ENCODE data around the gene ICAM4. TPM values are rescaled to one million over a fixed set of nuclear protein-coding genes. Genes with fewer than 3 reads are reported as not detected.
"Not testable (repeated sequence)": the region's sequence is repeated elsewhere in the genome, so short reads cannot be mapped to it uniquely, and the experiment has no call there.

Gene ICAM4
- total and polyA plus RNA-seq, 2 donors (not counting 1 experiment from before 2014, with no cell fraction given), result 0.58 to 4.1 TPM

DNA sequence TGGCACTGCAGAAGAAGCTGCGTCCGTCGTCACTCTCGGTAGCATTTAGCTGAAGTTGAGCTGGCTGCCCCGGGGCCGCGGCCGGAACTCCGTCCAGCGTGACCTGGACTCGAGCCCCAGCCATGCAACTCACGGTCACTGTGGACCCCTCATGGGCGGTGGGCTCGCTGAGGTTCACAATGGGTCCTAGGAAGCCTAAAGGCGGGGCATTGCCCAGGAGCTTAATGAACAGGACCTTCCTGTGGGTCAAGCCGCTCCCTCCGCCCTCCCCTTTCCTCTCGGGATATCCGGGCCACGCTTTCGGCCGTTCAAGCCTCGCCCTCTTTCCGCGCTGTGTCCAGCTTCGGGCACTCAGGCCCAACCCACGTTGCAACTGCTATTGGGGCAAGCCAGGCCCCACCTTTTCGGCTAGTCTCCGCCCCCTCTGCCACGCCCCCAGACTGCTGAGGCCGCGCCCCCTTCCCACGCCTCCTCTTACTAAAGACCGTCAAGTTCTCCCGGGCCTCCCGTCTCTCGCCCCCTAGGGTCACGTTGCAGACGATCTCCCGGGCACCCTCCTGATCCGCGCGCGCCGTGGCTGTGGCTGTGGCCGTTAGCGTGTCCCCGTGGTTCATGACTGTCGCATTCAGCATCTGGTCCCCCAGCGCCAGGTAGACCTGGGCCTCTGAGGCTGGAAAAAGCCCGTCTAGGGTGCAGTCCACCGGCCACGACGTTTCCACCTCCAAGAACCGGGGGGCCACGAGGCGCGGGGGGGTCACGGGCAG lies 48.0 kb downstream of the ICAM4 start:
- peak; percentile 94 to 95 for DNase-seq (ENCODE audit: low read depth in 2 of 2)
- H3K4me1 ChIP-seq (ENCODE audit: control insufficient read depth, extremely low read depth, insufficient read depth, low read length), result peaks cover 13% of the 10 kb centered on the region
- peak overlapping the region; percentile 26 for H3K27ac ChIP-seq (ENCODE audit: insufficient read depth, low read length)
- H3K27me3 ChIP-seq (ENCODE audit: control insufficient read depth, insufficient read depth, low read length), result no peaks in the 10 kb centered on the region
- H3K9me3 ChIP-seq (ENCODE audit: control insufficient read depth, insufficient read depth, low read depth, low read length), result no peaks in the 10 kb centered on the region
- H3K4me3 ChIP-seq (replicated peaks in 1 of 4; ENCODE audit: control extremely low read depth in 1 of 4, insufficient read depth in 1 of 4, low read depth in 3 of 4, low read length in 4 of 4), result peak overlapping the region; percentile 84 to 98 (median 88)
- peaks cover 6% of the 10 kb centered on the region for H3K36me3 ChIP-seq (ENCODE audit: control insufficient read depth, insufficient read depth, low read length)
- peak overlapping the region; percentile 60 for H3K9ac ChIP-seq (ENCODE audit: insufficient read depth, low read length)
- H2AFZ ChIP-seq (ENCODE audit: low read length), result peak overlapping the region; percentile 95
- peaks cover 24% of the 10 kb centered on the region for H3K79me2 ChIP-seq (ENCODE audit: control insufficient read depth, insufficient read depth, low read length)
- H3K4me2 ChIP-seq (ENCODE audit: extremely low read depth, insufficient read depth, low read length), result peak overlapping the region; percentile 96
- no peaks in the 10 kb centered on the region for H4K20me1 ChIP-seq (ENCODE audit: control insufficient read depth, extremely low read depth, insufficient read depth, low read length)
- no peak for TF ChIP-seq EZH2 (IDR thresholded peaks at IDR 0.05; ENCODE audit: low read length, missing control alignments)
- TF ChIP-seq, protein P1, sequence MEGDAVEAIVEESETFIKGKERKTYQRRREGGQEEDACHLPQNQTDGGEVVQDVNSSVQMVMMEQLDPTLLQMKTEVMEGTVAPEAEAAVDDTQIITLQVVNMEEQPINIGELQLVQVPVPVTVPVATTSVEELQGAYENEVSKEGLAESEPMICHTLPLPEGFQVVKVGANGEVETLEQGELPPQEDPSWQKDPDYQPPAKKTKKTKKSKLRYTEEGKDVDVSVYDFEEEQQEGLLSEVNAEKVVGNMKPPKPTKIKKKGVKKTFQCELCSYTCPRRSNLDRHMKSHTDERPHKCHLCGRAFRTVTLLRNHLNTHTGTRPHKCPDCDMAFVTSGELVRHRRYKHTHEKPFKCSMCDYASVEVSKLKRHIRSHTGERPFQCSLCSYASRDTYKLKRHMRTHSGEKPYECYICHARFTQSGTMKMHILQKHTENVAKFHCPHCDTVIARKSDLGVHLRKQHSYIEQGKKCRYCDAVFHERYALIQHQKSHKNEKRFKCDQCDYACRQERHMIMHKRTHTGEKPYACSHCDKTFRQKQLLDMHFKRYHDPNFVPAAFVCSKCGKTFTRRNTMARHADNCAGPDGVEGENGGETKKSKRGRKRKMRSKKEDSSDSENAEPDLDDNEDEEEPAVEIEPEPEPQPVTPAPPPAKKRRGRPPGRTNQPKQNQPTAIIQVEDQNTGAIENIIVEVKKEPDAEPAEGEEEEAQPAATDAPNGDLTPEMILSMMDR (conservative IDR thresholded peaks at IDR 0.05 in 1 of 2, IDR thresholded peaks at IDR 0.05 in 1 of 2; ENCODE audit: low read depth in 1 of 2, low read length in 2 of 2), result no peak

DNA sequence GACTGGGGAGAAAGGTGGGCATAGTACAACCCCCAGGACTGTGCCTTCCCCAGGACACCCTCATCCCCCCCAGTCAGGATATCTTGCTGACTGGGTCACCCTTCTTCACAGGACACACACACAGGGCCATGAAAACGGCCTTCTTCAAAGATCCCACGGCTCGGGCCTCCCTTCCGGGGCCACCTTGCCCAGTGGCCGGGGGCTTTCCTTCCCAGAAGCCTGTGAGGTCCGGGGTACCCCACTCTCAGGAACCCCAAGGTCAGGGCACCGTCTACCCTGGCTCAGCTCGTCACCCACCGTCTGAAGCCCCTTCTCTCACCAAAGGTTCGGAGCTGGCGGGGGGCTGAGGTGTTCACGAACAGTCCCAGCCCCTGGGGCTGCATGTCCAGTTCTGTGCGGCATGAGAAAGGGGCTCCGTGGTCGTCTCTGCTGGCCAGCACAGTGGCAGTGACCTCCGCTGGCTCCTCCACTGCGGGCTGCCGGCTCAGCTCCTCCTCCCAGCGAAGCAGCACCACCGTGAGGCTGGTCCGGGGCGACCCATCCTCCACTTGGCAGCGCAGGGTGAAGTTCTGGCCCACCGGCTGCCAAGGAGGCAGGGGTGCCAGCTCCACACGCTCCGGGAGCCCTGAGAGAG lies 48.7 kb downstream of the ICAM4 start:
- no peak for DNase-seq (ENCODE audit: low read depth in 2 of 2)
- H3K4me1 ChIP-seq (ENCODE audit: control insufficient read depth, extremely low read depth, insufficient read depth, low read length), result peaks cover 13% of the 10 kb centered on the region
- H3K27ac ChIP-seq (ENCODE audit: insufficient read depth, low read length), result no peak overlapping the region
- H3K36me3 ChIP-seq (ENCODE audit: control insufficient read depth, insufficient read depth, low read length), result peaks cover 2% of the 10 kb centered on the region
- H4K20me1 ChIP-seq (ENCODE audit: control insufficient read depth, extremely low read depth, insufficient read depth, low read length), result no peaks in the 10 kb centered on the region
- H3K79me2 ChIP-seq (ENCODE audit: control insufficient read depth, insufficient read depth, low read length), result peaks cover 19% of the 10 kb centered on the region
- H2AFZ ChIP-seq (ENCODE audit: low read length), result no peak overlapping the region
- H3K4me2 ChIP-seq (ENCODE audit: extremely low read depth, insufficient read depth, low read length), result no peak overlapping the region
- no peak overlapping the region for H3K9ac ChIP-seq (ENCODE audit: insufficient read depth, low read length)
- H3K4me3 ChIP-seq (replicated peaks in 1 of 4; ENCODE audit: control extremely low read depth in 1 of 4, insufficient read depth in 1 of 4, low read depth in 3 of 4, low read length in 4 of 4), result peak overlapping the region in 1 of 4 experiments; percentile 85
- no peaks in the 10 kb centered on the region for H3K9me3 ChIP-seq (ENCODE audit: control insufficient read depth, insufficient read depth, low read depth, low read length)
- no peaks in the 10 kb centered on the region for H3K27me3 ChIP-seq (ENCODE audit: control insufficient read depth, insufficient read depth, low read length)
- TF ChIP-seq, protein P1 (conservative IDR thresholded peaks at IDR 0.05 in 1 of 2, IDR thresholded peaks at IDR 0.05 in 1 of 2; ENCODE audit: low read depth in 1 of 2, low read length in 2 of 2), result no peak
- no peak for TF ChIP-seq EZH2 (IDR thresholded peaks at IDR 0.05; ENCODE audit: low read length, missing control alignments)

DNA sequence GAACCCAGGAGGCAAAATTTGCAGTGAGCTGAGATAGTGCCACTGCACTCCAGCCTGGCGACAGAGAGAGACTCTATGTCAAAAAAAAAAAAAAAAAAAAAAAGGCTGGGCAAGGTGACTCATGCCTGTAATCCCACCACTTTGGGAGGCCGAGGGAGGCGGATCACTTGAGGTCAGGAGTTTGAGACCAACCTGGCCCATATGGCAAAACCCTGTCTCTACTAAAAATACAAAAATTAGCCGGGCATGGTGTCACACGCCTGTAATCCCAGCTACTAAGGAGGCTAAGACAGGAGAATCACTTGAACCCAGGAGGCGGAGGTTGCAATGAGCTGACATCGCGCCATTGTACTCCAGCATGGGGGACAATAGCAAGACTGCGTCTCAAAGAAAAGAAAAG lies 50.0 kb downstream of the ICAM4 start:
- H3K9me3 ChIP-seq (ENCODE audit: control insufficient read depth, insufficient read depth, low read depth, low read length); H3K27ac ChIP-seq (ENCODE audit: insufficient read depth, low read length); H3K4me2 ChIP-seq (ENCODE audit: extremely low read depth, insufficient read depth, low read length); H2AFZ ChIP-seq (ENCODE audit: low read length); H3K27me3 ChIP-seq (ENCODE audit: control insufficient read depth, insufficient read depth, low read length); H4K20me1 ChIP-seq (ENCODE audit: control insufficient read depth, extremely low read depth, insufficient read depth, low read length); H3K4me3 ChIP-seq (replicated peaks in 1 of 4; ENCODE audit: control extremely low read depth in 1 of 4, insufficient read depth in 1 of 4, low read depth in 3 of 4, low read length in 4 of 4); DNase-seq (ENCODE audit: low read depth in 2 of 2); H3K36me3 ChIP-seq (ENCODE audit: control insufficient read depth, insufficient read depth, low read length); H3K9ac ChIP-seq (ENCODE audit: insufficient read depth, low read length): not testable (repeated sequence)
- Histone ChIP-seq H3K79me2 (ENCODE audit: control insufficient read depth, insufficient read depth, low read length) (peaks cover 13% of the 10 kb centered on the region), H3K4me1 (ENCODE audit: control insufficient read depth, extremely low read depth, insufficient read depth, low read length) (peaks cover 13% of the 10 kb centered on the region)

Other genes with a start within 250 kb of the ICAM4 start
- gene SHFL, start 200.6 kb upstream of the ICAM4 start, total RNA-seq, result 25.7 and 29.4 TPM in 2 replicates
- 17.0 and 29.0 TPM in 2 replicates for gene SHFL, start 200.6 kb upstream of the ICAM4 start, polyA plus RNA-seq
- gene ANGPTL6, start 184.3 kb upstream of the ICAM4 start, total RNA-seq, result 0.26 and 0.33 TPM in 2 replicates
- 0.12 and 0.14 TPM in 2 replicates for gene ANGPTL6, start 184.3 kb upstream of the ICAM4 start, polyA plus RNA-seq
- 22.6 and 26.5 TPM in 2 replicates for gene PPAN, start 180.6 kb upstream of the ICAM4 start, total RNA-seq
- gene PPAN, start 180.6 kb upstream of the ICAM4 start, polyA plus RNA-seq, result 15.3 and 19.7 TPM in 2 replicates
- gene P2RY11, start 175.3 kb upstream of the ICAM4 start, total RNA-seq, result 2.6 and 3.3 TPM in 2 replicates
- 0.68 and 0.88 TPM in 2 replicates for gene P2RY11, start 175.3 kb upstream of the ICAM4 start, polyA plus RNA-seq
- 296 and 385 TPM in 2 replicates for gene EIF3G, start 167.1 kb upstream of the ICAM4 start, total RNA-seq
- gene EIF3G, start 167.1 kb upstream of the ICAM4 start, polyA plus RNA-seq, result 169 and 236 TPM in 2 replicates
- 22.6 and 33.7 TPM in 2 replicates for gene DNMT1, start 92.0 kb upstream of the ICAM4 start, total RNA-seq
- 36.7 and 88.4 TPM in 2 replicates for gene DNMT1, start 92.0 kb upstream of the ICAM4 start, polyA plus RNA-seq
- gene S1PR2, start 55.6 kb upstream of the ICAM4 start, total RNA-seq, result 25.9 and 39.3 TPM in 2 replicates
- 29.6 and 30.4 TPM in 2 replicates for gene S1PR2, start 55.6 kb upstream of the ICAM4 start, polyA plus RNA-seq
- 16.7 and 17.2 TPM in 2 replicates for gene MRPL4, start 34.7 kb upstream of the ICAM4 start, total RNA-seq
- 25.7 and 40.4 TPM in 2 replicates for gene MRPL4, start 34.7 kb upstream of the ICAM4 start, polyA plus RNA-seq
- 8.9 and 15.9 TPM in 2 replicates for gene ICAM1, start 15.8 kb upstream of the ICAM4 start, total RNA-seq
- 6.9 and 15.2 TPM in 2 replicates for gene ICAM1, start 15.8 kb upstream of the ICAM4 start, polyA plus RNA-seq
- gene ICAM5, start 3.0 kb downstream of the ICAM4 start, total RNA-seq, result 1.8 and 2.5 TPM in 2 replicates
- 0.47 and 0.55 TPM in 2 replicates for gene ICAM5, start 3.0 kb downstream of the ICAM4 start, polyA plus RNA-seq
- 0.51 and 0.66 TPM in 2 replicates for gene ZGLP1, start 22.9 kb downstream of the ICAM4 start, total RNA-seq
- 0.35 TPM in 2 replicates for gene ZGLP1, start 22.9 kb downstream of the ICAM4 start, polyA plus RNA-seq
- 14.1 and 21.0 TPM in 2 replicates for gene FDX2, start 29.1 kb downstream of the ICAM4 start, total RNA-seq
- gene FDX2, start 29.1 kb downstream of the ICAM4 start, polyA plus RNA-seq, result 14.0 and 20.8 TPM in 2 replicates
- gene RAVER1, start 46.6 kb downstream of the ICAM4 start, total RNA-seq, result 4.9 and 5.6 TPM in 2 replicates
- 2.3 and 4.3 TPM in 2 replicates for gene RAVER1, start 46.6 kb downstream of the ICAM4 start, polyA plus RNA-seq
- 4.3 and 5.1 TPM in 2 replicates for gene ICAM3, start 52.7 kb downstream of the ICAM4 start, total RNA-seq
- gene ICAM3, start 52.7 kb downstream of the ICAM4 start, polyA plus RNA-seq, result 4.5 and 7.1 TPM in 2 replicates
- gene TYK2, start 93.6 kb downstream of the ICAM4 start, total RNA-seq, result 72.4 and 95.5 TPM in 2 replicates
- 17.4 and 24.0 TPM in 2 replicates for gene TYK2, start 93.6 kb downstream of the ICAM4 start, polyA plus RNA-seq
- gene CDC37, start 116.6 kb downstream of the ICAM4 start, total RNA-seq, result 108 and 129 TPM in 2 replicates
- gene CDC37, start 116.6 kb downstream of the ICAM4 start, polyA plus RNA-seq, result 266 and 342 TPM in 2 replicates
- gene PDE4A, start 133.6 kb downstream of the ICAM4 start, total RNA-seq, result 3.1 and 4.1 TPM in 2 replicates
- 3.6 and 4.9 TPM in 2 replicates for gene PDE4A, start 133.6 kb downstream of the ICAM4 start, polyA plus RNA-seq
- 81.7 and 103 TPM in 2 replicates for gene KEAP1, start 216.4 kb downstream of the ICAM4 start, total RNA-seq
- gene KEAP1, start 216.4 kb downstream of the ICAM4 start, polyA plus RNA-seq, result 36.1 and 51.3 TPM in 2 replicates
- under 0.01 TPM in 1 of 2 replicates, not detected in the other for gene S1PR5, start 230.5 kb downstream of the ICAM4 start, total RNA-seq
- 0.02 and 0.19 TPM in 2 replicates for gene S1PR5, start 230.5 kb downstream of the ICAM4 start, polyA plus RNA-seq